ENCODE measurements around the gene CDKN2AIP. TPM values are rescaled to one million over a fixed set of nuclear protein-coding genes. Genes with fewer than 3 reads are reported as not detected.
"Not testable (repeated sequence)": the region's sequence is repeated elsewhere in the genome, so short reads cannot be mapped to it uniquely, and the experiment has no call there.

The CDKN2AIP gene
- total RNA-seq, 4 donors from 2014 or later, result 19.4 to 21.8 (median 20.5) TPM

- H3K27ac ChIP-seq (replicated peaks in 1 of 4), result no peak overlapping the region
- H3K4me1 ChIP-seq, result peaks cover 0 to 8% (median 0%) of the 10 kb centered on the region in 4 donors
- no peak for TF ChIP-seq POLR2AphosphoS5 (IDR thresholded peaks at IDR 0.05)
- 82% methylated on average over 11 of the region's 12 CpGs for WGBS
- no peaks in the 10 kb centered on the region for H3K27me3 ChIP-seq
- H3K9me3 ChIP-seq, result no peaks in the 10 kb centered on the region
- no peaks in the 10 kb centered on the region for H3K36me3 ChIP-seq
- DNase-seq (ENCODE audit: extremely low spot score), result no peak
- H3K4me3 ChIP-seq, result no peak overlapping the region
- intact Hi-C loops (cut with DNase I), result no loop called here
Observed at GRCh38 chr4:183430317-183430993, 14.0 kb upstream of the CDKN2AIP start.

GRCh38 chr4:183430994-183431347, 13.5 kb upstream of the CDKN2AIP start:
- H3K27ac ChIP-seq (replicated peaks in 1 of 4), result no peak overlapping the region
- no peaks in the 10 kb centered on the region for H3K36me3 ChIP-seq
- no peak for DNase-seq (ENCODE audit: extremely low spot score)
- WGBS, result 58% methylated on average over 3 of the region's 3 CpGs
- H3K27me3 ChIP-seq, result no peaks in the 10 kb centered on the region
- H3K4me3 ChIP-seq, result no peak overlapping the region
- intact Hi-C loops (cut with DNase I), result no loop called here
- H3K9me3 ChIP-seq, result no peaks in the 10 kb centered on the region
- peaks cover 0 to 8% (median 0%) of the 10 kb centered on the region in 4 donors for H3K4me1 ChIP-seq
- TF ChIP-seq EP300 (IDR thresholded peaks at IDR 0.05), result no peak
- no peak for TF ChIP-seq CTCF (IDR thresholded peaks at IDR 0.05)
- no peak for TF ChIP-seq POLR2A (IDR thresholded peaks at IDR 0.05; ENCODE audit: low read depth)
- TF ChIP-seq POLR2AphosphoS5 (IDR thresholded peaks at IDR 0.05), result no peak

- TF ChIP-seq CTCF (IDR thresholded peaks at IDR 0.05) (no peak), EP300 (IDR thresholded peaks at IDR 0.05) (no peak), POLR2AphosphoS5 (IDR thresholded peaks at IDR 0.05) (no peak), POLR2A (IDR thresholded peaks at IDR 0.05; ENCODE audit: low read depth) (no peak)
- intact Hi-C loops (cut with DNase I), result no loop called here
- H3K4me3 ChIP-seq, result no peak overlapping the region
- no peaks in the 10 kb centered on the region for H3K27me3 ChIP-seq
- H3K4me1 ChIP-seq, result peaks cover 0 to 8% (median 0%) of the 10 kb centered on the region in 4 donors
- 91% methylated on average over 9 of the region's 9 CpGs for WGBS
- DNase-seq (ENCODE audit: extremely low spot score), result no peak
- H3K9me3 ChIP-seq, result no peaks in the 10 kb centered on the region
- no peak overlapping the region for H3K27ac ChIP-seq (replicated peaks in 1 of 4)
- no peaks in the 10 kb centered on the region for H3K36me3 ChIP-seq
Observed at GRCh38 chr4:183431614-183432013, 12.8 kb upstream of the CDKN2AIP start.

GRCh38 chr4:183433183-183433582, 11.3 kb upstream of the CDKN2AIP start:
- H3K4me1 ChIP-seq; H3K27me3 ChIP-seq; H3K4me3 ChIP-seq; H3K9me3 ChIP-seq; DNase-seq (ENCODE audit: extremely low spot score); H3K36me3 ChIP-seq; H3K27ac ChIP-seq (replicated peaks in 1 of 4); intact Hi-C loops (cut with DNase I): not testable (repeated sequence)
- WGBS, result 90% methylated on average over 4 of the region's 27 CpGs

- no peaks in the 10 kb centered on the region for H3K36me3 ChIP-seq
- 84% methylated on average over 8 of the region's 15 CpGs for WGBS
- no peak for DNase-seq (ENCODE audit: extremely low spot score)
- H3K4me3 ChIP-seq, result no peak overlapping the region
- intact Hi-C loops (cut with DNase I), result no loop called here
- peaks cover 0 to 8% (median 0%) of the 10 kb centered on the region in 4 donors for H3K4me1 ChIP-seq
- no peaks in the 10 kb centered on the region for H3K27me3 ChIP-seq
- no peaks in the 10 kb centered on the region for H3K9me3 ChIP-seq
- no peak overlapping the region for H3K27ac ChIP-seq (replicated peaks in 1 of 4)
- TF ChIP-seq CTCF (IDR thresholded peaks at IDR 0.05) (no peak), POLR2A (IDR thresholded peaks at IDR 0.05; ENCODE audit: low read depth) (no peak), POLR2AphosphoS5 (IDR thresholded peaks at IDR 0.05) (no peak), EP300 (IDR thresholded peaks at IDR 0.05) (no peak)
Observed at GRCh38 chr4:183434264-183434663, 10.2 kb upstream of the CDKN2AIP start.

GRCh38 chr4:183434666-183435190, 9.7 kb upstream of the CDKN2AIP start:
- peaks cover 0 to 8% (median 0%) of the 10 kb centered on the region in 4 donors for H3K4me1 ChIP-seq
- WGBS, result 67% methylated on average over 5 of the region's 5 CpGs
- H3K27me3 ChIP-seq, result no peaks in the 10 kb centered on the region
- DNase-seq (ENCODE audit: extremely low spot score), result no peak
- intact Hi-C loops (cut with DNase I), result no loop called here
- H3K9me3 ChIP-seq, result no peaks in the 10 kb centered on the region
- H3K4me3 ChIP-seq, result no peak overlapping the region
- no peak overlapping the region for H3K27ac ChIP-seq (replicated peaks in 1 of 4)
- H3K36me3 ChIP-seq, result no peaks in the 10 kb centered on the region
- TF ChIP-seq EP300 (IDR thresholded peaks at IDR 0.05) (no peak), POLR2AphosphoS5 (IDR thresholded peaks at IDR 0.05) (no peak), CTCF (IDR thresholded peaks at IDR 0.05) (no peak), POLR2A (IDR thresholded peaks at IDR 0.05; ENCODE audit: low read depth) (no peak)
